Esophagus squamous epithelium (tissue), 5 donors: Measurements from ENCODE around the gene EFHC2. TPM values are rescaled to one million over a fixed set of nuclear protein-coding genes. Genes with fewer than 3 reads are reported as not detected.

Source experiments
- DNase-seq: peaks from one replicate; lab custom pipeline; 2025; lab: John Stamatoyannopoulos, UW
- H3K27ac ChIP-seq, 4 donors: fragments of 200-600 bp; sonication (generic); one replicate each; pipeline ENCODE4 v1.5.1; 2016 to 2019; ENCODE audit warnings: mild to moderate bottlenecking in 1 of 4
- H3K27me3 ChIP-seq, 4 donors: fragments of 200-600 bp; sonication (generic); 1 replicate in 3 of 4; 2 replicates in 1 of 4; pipeline versions ENCODE4 v1.5.1 to v1.6.0; 2017 to 2021; ENCODE audit warnings: antibody characterized with exemption in 1 of 4
- H3K36me3 ChIP-seq, 3 donors: fragments of 200-600 bp; sonication (generic); one replicate each; pipeline ENCODE4 v1.5.1; 2016 to 2019
- H3K4me1 ChIP-seq, 3 donors: fragments of 200-600 bp; sonication (generic); one replicate each; pipeline ENCODE4 v1.5.1; 2017 to 2019
- H3K4me3 ChIP-seq, 4 donors: fragments of 200-600 bp; sonication (generic); 1 replicate in 3 of 4; 2 replicates in 1 of 4; pipeline ENCODE4 v1.5.1; 2016 to 2019; ENCODE audit warnings: mild to moderate bottlenecking in 2 of 4, moderate library complexity in 1 of 4
- H3K9me3 ChIP-seq, 3 donors: fragments of 200-600 bp; sonication (generic); one replicate each; pipeline ENCODE4 v1.5.1; 2016 to 2019
- POLR2A ChIP-seq, 4 donors: fragments of 450-650 bp; IDR thresholded peaks; one replicate each; pipeline ENCODE4 v1.6.1; 2017; ENCODE audit warnings: antibody characterized with exemption in 4 of 4, mild to moderate bottlenecking in 4 of 4, moderate library complexity in 3 of 4
- WGBS, 2 donors: methylation state at CpG; one replicate each; pipeline ENCODE4 v1.1.5; 2018; 5-methylcytosine and 5-hydroxymethylcytosine counted together
- intact Hi-C: fragments of 100-400 bp; cut with DNase I; formaldehyde crosslinking; loops from one replicate; pipeline ENCODE4 v1.15.0; 2022
- total RNA-seq, 4 donors: library from RNA; depleted of rRNA; stranded (reverse); fragments of >200 nt; gene quantifications; one replicate each; pipeline ENCODE4 v1.1.0, GENCODE V29; 2016
- TF ChIP-seq, protein P1 (sequence below), 6 experiments: fragments of 450-650 bp in 4 of 6; fragments of 200-600 bp in 2 of 6; sonication (generic) in 2 of 6; IDR thresholded peaks; one replicate each; pipeline ENCODE4 v1.5.1; 2016 to 2019; ENCODE audit warnings: antibody characterized with exemption in 6 of 6, mild to moderate bottlenecking in 4 of 6, moderate library complexity in 4 of 6
- donor health status: DM: yes; HTN: yes; CAD: no.

The EFHC2 gene
- total RNA-seq, 4 donors from 2014 or later = 0.22 to 3.1 (median 2.0) TPM

DNA sequence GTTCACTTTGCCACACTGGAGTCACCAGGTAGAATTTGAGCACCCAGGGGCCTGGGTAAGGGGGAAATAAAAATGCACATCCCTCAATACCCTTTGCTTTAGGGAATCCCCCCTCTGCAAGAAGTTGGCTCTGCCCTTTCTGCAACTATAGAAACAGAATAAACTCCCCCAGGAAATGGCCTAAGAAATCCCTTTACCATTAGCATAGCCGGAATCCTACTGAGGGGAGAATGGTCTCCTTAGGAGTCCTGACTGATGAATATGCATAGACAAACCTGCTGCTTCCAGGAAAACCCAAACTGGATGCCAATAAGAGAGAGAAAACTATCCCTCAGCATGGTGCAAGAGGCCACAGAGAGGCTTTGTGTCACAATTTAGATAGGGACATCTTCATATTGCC, 11.0 kb downstream of the EFHC2 start:
- intact Hi-C loops = no loop called here
- Histone ChIP-seq H3K4me1 (no peaks in the 10 kb centered on the region), H3K27me3 (no peaks in the 10 kb centered on the region), H3K9me3 (no peaks in the 10 kb centered on the region), H3K4me3 (no peak overlapping the region), H3K27ac (no peak overlapping the region), H3K36me3 (no peaks in the 10 kb centered on the region)
- DNase-seq = no peak
- no peak for TF ChIP-seq POLR2A (IDR thresholded peaks at IDR 0.05)
- TF ChIP-seq, protein P1, sequence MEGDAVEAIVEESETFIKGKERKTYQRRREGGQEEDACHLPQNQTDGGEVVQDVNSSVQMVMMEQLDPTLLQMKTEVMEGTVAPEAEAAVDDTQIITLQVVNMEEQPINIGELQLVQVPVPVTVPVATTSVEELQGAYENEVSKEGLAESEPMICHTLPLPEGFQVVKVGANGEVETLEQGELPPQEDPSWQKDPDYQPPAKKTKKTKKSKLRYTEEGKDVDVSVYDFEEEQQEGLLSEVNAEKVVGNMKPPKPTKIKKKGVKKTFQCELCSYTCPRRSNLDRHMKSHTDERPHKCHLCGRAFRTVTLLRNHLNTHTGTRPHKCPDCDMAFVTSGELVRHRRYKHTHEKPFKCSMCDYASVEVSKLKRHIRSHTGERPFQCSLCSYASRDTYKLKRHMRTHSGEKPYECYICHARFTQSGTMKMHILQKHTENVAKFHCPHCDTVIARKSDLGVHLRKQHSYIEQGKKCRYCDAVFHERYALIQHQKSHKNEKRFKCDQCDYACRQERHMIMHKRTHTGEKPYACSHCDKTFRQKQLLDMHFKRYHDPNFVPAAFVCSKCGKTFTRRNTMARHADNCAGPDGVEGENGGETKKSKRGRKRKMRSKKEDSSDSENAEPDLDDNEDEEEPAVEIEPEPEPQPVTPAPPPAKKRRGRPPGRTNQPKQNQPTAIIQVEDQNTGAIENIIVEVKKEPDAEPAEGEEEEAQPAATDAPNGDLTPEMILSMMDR (IDR thresholded peaks at IDR 0.05) = no peak
- WGBS, 2 donors = 60% methylated on average over 1 of the region's 1 CpG; no CpG with 5 or more reads in 1 of the 2 donors

GRCh38 chrX:44330227-44330626, 13.2 kb downstream of the EFHC2 start:
- Histone ChIP-seq H3K9me3 (no peaks in the 10 kb centered on the region), H3K4me3 (no peak overlapping the region), H3K27me3 (no peaks in the 10 kb centered on the region), H3K27ac (no peak overlapping the region), H3K4me1 (no peaks in the 10 kb centered on the region), H3K36me3 (no peaks in the 10 kb centered on the region)
- no peak for DNase-seq
- TF ChIP-seq POLR2A (IDR thresholded peaks at IDR 0.05) = no peak
- TF ChIP-seq, protein P1 (IDR thresholded peaks at IDR 0.05) = no peak
- intact Hi-C loops = no loop called here
- WGBS, 2 donors = 65 to 70% methylated on average over 3 of the region's 3 CpGs

DNA sequence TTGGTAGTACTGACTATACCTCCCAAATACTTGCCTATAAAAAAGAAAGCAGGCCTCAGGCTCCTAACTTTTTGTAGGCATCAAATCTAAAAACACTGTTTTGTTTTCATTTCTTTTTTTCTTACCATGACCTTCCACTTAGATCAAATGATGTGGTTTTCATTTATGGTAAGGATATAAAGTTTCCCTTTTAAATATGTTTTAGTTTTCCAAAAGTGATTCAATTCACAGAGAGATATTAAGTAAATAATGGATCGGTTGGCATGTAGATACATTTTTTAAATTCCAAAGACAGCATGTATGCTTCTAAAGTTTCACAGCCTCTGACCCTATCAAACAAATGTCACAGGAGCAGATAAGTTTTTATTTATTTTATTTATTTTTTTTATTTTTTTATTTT, 23.9 kb downstream of the EFHC2 start:
- no peak for DNase-seq
- 79 to 100% methylated on average over 1 of the region's 1 CpG for WGBS, 2 donors
- Histone ChIP-seq H3K4me1 (no peaks in the 10 kb centered on the region), H3K27me3 (no peaks in the 10 kb centered on the region), H3K27ac (no peak overlapping the region), H3K4me3 (no peak overlapping the region), H3K36me3 (no peaks in the 10 kb centered on the region), H3K9me3 (no peaks in the 10 kb centered on the region)
- no peak for TF ChIP-seq POLR2A (IDR thresholded peaks at IDR 0.05)
- TF ChIP-seq, protein P1 (IDR thresholded peaks at IDR 0.05) = no peak
- intact Hi-C loops = no loop called here

DNA sequence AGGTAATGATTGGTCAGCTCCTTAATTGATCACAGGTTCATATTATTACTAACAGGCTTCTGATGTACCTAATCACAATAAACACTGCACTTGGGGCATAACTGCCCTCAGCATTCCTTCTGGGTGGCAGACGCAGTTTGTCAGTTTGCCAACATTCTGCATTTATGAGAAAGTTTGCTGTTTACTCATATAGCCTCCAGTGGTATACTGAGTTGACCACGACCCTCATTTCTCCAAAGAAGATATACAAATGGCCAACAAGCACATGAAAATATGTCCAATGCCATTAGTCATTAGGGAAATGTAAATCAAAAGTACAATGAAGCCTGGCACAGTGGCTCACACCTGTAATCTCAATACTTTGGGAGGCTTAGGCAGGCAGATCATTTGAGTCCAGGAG, 26.3 kb downstream of the EFHC2 start:
- Histone ChIP-seq H3K36me3 (no peaks in the 10 kb centered on the region), H3K4me1 (no peaks in the 10 kb centered on the region), H3K27me3 (no peaks in the 10 kb centered on the region), H3K27ac (no peak overlapping the region), H3K9me3 (no peaks in the 10 kb centered on the region), H3K4me3 (no peak overlapping the region)
- DNase-seq = no peak
- WGBS, 2 donors = 53 to 100% methylated on average over 1 to 2 of the region's 2 CpGs
- no peak for TF ChIP-seq POLR2A (IDR thresholded peaks at IDR 0.05)
- TF ChIP-seq, protein P1 (IDR thresholded peaks at IDR 0.05) = no peak
- intact Hi-C loops = no loop called here

GRCh38 chrX:44314808-44315207, 28.7 kb downstream of the EFHC2 start:
- WGBS, 2 donors = 69 to 72% methylated on average over 5 of the region's 5 CpGs
- DNase-seq = no peak
- Histone ChIP-seq H3K36me3 (no peaks in the 10 kb centered on the region), H3K27me3 (no peaks in the 10 kb centered on the region), H3K9me3 (no peaks in the 10 kb centered on the region), H3K4me3 (no peak overlapping the region), H3K27ac (no peak overlapping the region), H3K4me1 (no peaks in the 10 kb centered on the region)
- no peak for TF ChIP-seq POLR2A (IDR thresholded peaks at IDR 0.05)
- TF ChIP-seq, protein P1 (IDR thresholded peaks at IDR 0.05) = no peak
- intact Hi-C loops = no loop called here
